MCF 10A (cell line): Measurements from ENCODE around the gene LAMP1. TPM values are rescaled to one million over a fixed set of nuclear protein-coding genes. Genes with fewer than 3 reads are reported as not detected.

Experiments
- BruUV-seq: library from RNA; stranded (reverse); fragments of 400-500 nt; replicated peaks from 2 replicates; lab custom pipeline; 2021; lab: Mats Ljungman, UMichigan
- CTCF ChIA-PET: fragments of 300-600 bp; sonication (Branson Sonifier 250); formaldehyde crosslinking; extraction: SDS; loops from one replicate; lab custom pipeline; 2021; ENCODE audit warnings: antibody characterized with exemption, inconsistent platforms; lab: Yijun Ruan, JAX
- POLR2A ChIA-PET: fragments of 300-600, 350-650 bp; sonication (Branson Sonifier 250); formaldehyde crosslinking; extraction: SDS; loops from one replicate; lab custom pipeline; 2020; ENCODE audit warnings: antibody characterized with exemption, inconsistent platforms; lab: Yijun Ruan, JAX
- DNase-seq: peaks from one replicate; pipeline ENCODE4 v3.0.0-alpha.2; 2018; ENCODE audit not compliant: unreplicated experiment
- H3K27ac Mint-ChIP-seq: one replicate; pipeline ENCODE4 v1.8.0; 2022; ENCODE audit warnings: mild to moderate bottlenecking, low read depth, mixed read lengths; ENCODE audit not compliant: unreplicated experiment
- H3K27me3 Mint-ChIP-seq: one replicate; pipeline ENCODE4 v1.8.0; 2022; ENCODE audit warnings: mixed read lengths; ENCODE audit not compliant: insufficient read depth, unreplicated experiment
- H3K36me3 Mint-ChIP-seq: one replicate; pipeline ENCODE4 v1.8.0; 2022; ENCODE audit warnings: mild to moderate bottlenecking, moderate library complexity, mixed read lengths; ENCODE audit not compliant: insufficient read depth, unreplicated experiment
- H3K4me1 Mint-ChIP-seq: one replicate; pipeline ENCODE4 v1.8.0; 2022; ENCODE audit warnings: mixed read lengths; ENCODE audit not compliant: insufficient read depth, unreplicated experiment
- H3K4me3 Mint-ChIP-seq: one replicate; pipeline ENCODE4 v1.8.0; 2022; ENCODE audit warnings: mild to moderate bottlenecking, moderate library complexity, mixed read lengths; ENCODE audit not compliant: unreplicated experiment
- H3K9me3 Mint-ChIP-seq: one replicate; pipeline ENCODE4 v1.8.0; 2022; ENCODE audit warnings: mixed read lengths; ENCODE audit not compliant: unreplicated experiment
- intact Hi-C: fragments of 100-400 bp; cut with micrococcal nuclease; formaldehyde crosslinking; loops from 2 replicates; pipeline ENCODE4 v1.14.1; 2022
- total RNA-seq: library from RNA; stranded (reverse); gene quantifications from 2 replicates; pipeline ENCODE4 v1.2.3, GENCODE V29; 2022
- TF ChIP-seq, protein P1 (sequence below): fragments of 200-600 bp; IDR thresholded peaks from one replicate; pipeline ENCODE4 v1.8.0; 2022; ENCODE audit warnings: antibody characterized with exemption, mild to moderate bottlenecking; ENCODE audit not compliant: unreplicated experiment

The LAMP1 gene
- total RNA-seq, 1 experiment from 2014 or later, result 150 TPM

DNA sequence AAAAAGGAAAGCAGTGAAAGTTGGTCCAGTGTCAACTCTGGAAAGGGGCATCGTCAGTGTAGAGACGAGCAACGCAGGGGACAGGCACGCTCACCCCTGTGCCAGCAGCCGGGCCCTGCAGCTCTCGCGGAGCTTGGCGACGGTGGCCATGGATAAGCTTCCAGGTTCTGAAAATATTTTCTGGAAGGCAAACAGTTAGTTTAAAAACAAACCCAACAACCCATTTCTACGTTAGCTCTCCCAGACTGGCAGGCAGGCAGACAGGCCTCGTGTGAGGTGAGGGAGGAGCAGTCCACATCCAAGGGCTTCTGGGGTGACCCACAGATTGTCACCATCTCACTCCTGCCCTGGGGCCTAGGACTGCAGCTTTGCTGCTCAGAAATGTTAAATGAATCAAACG, 27.4 kb downstream of the LAMP1 start:
- H3K27me3 Mint-ChIP-seq, result no peaks in the 10 kb centered on the region
- H3K4me1 Mint-ChIP-seq, result no peaks in the 10 kb centered on the region
- no peak for DNase-seq
- intact Hi-C loops, result no loop called here
- TF ChIP-seq, protein P1, sequence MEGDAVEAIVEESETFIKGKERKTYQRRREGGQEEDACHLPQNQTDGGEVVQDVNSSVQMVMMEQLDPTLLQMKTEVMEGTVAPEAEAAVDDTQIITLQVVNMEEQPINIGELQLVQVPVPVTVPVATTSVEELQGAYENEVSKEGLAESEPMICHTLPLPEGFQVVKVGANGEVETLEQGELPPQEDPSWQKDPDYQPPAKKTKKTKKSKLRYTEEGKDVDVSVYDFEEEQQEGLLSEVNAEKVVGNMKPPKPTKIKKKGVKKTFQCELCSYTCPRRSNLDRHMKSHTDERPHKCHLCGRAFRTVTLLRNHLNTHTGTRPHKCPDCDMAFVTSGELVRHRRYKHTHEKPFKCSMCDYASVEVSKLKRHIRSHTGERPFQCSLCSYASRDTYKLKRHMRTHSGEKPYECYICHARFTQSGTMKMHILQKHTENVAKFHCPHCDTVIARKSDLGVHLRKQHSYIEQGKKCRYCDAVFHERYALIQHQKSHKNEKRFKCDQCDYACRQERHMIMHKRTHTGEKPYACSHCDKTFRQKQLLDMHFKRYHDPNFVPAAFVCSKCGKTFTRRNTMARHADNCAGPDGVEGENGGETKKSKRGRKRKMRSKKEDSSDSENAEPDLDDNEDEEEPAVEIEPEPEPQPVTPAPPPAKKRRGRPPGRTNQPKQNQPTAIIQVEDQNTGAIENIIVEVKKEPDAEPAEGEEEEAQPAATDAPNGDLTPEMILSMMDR, result no peak
- H3K9me3 Mint-ChIP-seq, result no peaks in the 10 kb centered on the region
- BruUV-seq, result no TSS peak
- no peak overlapping the region for H3K27ac Mint-ChIP-seq
- H3K36me3 Mint-ChIP-seq, result peaks cover 45% of the 10 kb centered on the region
- no peak overlapping the region for H3K4me3 Mint-ChIP-seq
- CTCF ChIA-PET, result interaction anchor here (0.8 to 0.9 kb wide), 2 partner anchors 15 to 304 kb away, joined by 3 read pairs; no protein-coding TSS in a partner anchor
- POLR2A ChIA-PET, result interaction anchor here (0.7 kb wide), 1 partner anchor 19 kb away, joined by 3 read pairs; no protein-coding TSS in a partner anchor

DNA sequence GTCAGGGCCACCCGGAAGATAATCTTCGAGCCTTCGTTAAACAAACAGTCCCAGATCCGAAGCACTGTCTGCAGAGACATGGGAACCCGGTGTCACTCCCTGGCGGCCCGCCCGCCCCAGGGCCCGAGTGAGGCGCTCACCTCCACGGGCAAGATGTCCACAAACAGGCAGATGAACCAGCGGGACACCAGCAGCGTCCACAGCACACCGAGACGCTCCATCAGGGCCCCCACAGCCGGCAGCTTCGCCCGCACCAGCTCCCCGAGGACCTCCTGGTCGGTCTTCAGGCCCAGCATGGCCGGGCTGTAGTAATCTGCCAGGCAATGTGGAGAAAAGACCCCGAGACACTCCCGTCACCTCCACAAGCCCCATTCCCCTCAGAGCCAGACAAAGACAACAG, 28.7 kb downstream of the LAMP1 start:
- intact Hi-C loops, result no loop called here
- Mint-ChIP-seq H3K36me3 (peaks cover 39% of the 10 kb centered on the region), H3K4me1 (no peaks in the 10 kb centered on the region), H3K9me3 (no peaks in the 10 kb centered on the region), H3K27ac (no peak overlapping the region), H3K4me3 (no peak overlapping the region), H3K27me3 (no peaks in the 10 kb centered on the region)
- ChIA-PET CTCF (no interaction called here), POLR2A (no interaction called here)
- DNase-seq, result no peak
- BruUV-seq, result no TSS peak
- TF ChIP-seq, protein P1, result no peak

DNA sequence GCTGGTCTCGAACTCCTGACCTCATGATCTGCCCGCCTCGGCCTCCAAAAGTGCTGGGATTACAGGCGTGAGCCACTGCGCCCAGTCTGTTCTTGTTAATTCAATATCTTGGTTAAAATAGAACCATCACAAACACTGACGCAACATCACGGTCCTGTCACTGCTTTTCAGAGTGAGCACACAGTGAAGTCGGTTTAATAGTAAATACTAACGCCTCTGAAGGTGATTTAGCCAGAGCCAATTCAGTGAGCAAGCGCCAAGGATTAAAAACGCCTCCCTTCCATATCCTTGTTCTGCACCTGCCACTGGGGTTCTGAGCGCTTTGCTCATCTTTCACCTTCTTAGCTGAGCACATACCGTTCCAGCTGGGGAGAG, 30.3 kb downstream of the LAMP1 start:
- intact Hi-C loops, result no loop called here

DNA sequence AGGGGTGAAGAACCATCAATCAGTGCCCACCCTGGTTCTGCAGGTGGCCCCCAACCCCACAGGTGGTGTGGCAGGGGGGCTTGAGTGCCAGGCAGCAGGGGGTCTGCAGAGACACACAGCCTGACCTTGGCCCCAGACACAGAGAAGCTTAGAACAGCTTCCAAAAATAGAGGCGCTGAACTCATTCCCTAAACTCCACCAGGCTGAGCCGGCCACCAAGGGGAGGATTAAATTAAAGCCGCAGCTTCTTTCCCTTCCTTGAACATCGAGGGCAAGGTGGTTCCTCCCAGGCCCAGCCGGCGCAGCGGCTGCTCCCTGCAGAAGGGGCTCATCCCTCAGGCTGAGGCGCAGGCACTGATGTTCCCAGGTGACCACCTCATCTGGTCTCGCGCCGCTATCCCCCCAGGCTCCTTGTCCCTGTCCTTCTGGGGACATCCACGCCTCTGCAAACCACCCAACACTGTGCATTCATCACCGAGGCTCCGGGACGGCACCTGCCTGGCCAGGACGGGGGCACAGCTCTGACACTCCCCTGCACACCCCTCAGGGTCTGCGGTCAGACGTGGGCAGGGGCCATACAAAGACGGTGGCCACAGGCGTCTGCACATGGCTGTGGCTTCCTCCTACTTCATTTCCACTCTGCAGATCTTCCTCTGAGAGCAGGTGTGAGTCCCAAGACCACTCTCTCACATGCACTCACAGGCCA, 30.9 kb downstream of the LAMP1 start:
- no peak for DNase-seq
- H3K4me1 Mint-ChIP-seq, result no peaks in the 10 kb centered on the region
- ChIA-PET POLR2A (interaction anchor here (1.1 to 1.7 kb wide), 2 partner anchors 9 to 11 kb away, joined by 4 to 7 read pairs; no protein-coding TSS in a partner anchor), CTCF (no interaction called here)
- intact Hi-C loops, result no loop called here
- TF ChIP-seq, protein P1, result no peak
- no peak overlapping the region for H3K4me3 Mint-ChIP-seq
- H3K9me3 Mint-ChIP-seq, result no peaks in the 10 kb centered on the region
- H3K27ac Mint-ChIP-seq, result no peak overlapping the region
- no peaks in the 10 kb centered on the region for H3K27me3 Mint-ChIP-seq
- TSS peak; percentile 2 for BruUV-seq
- peaks cover 19% of the 10 kb centered on the region for H3K36me3 Mint-ChIP-seq

More for the DNA sequence above, 30.3 kb downstream of the LAMP1 start:
- no peak for DNase-seq
- no peak overlapping the region for H3K27ac Mint-ChIP-seq
- POLR2A ChIA-PET, result interaction anchor here (0.6 to 1.7 kb wide), 4 partner anchors 10 to 132 kb away, joined by 3 to 7 read pairs (median 4); no protein-coding TSS in a partner anchor
- BruUV-seq, result no TSS peak
- no peaks in the 10 kb centered on the region for H3K9me3 Mint-ChIP-seq
- TF ChIP-seq, protein P1, result no peak
- peaks cover 24% of the 10 kb centered on the region for H3K36me3 Mint-ChIP-seq
- no peaks in the 10 kb centered on the region for H3K4me1 Mint-ChIP-seq
- no peak overlapping the region for H3K4me3 Mint-ChIP-seq
- CTCF ChIA-PET, result interaction anchor here (0.6 kb wide), 1 partner anchor 901 kb away, joined by 3 read pairs; no protein-coding TSS in a partner anchor
- H3K27me3 Mint-ChIP-seq, result no peaks in the 10 kb centered on the region
